Nephron (organoid): Measurements from ENCODE around the gene PGAM4.

Source experiments
- H3K27ac Mint-ChIP-seq, 3 experiments: 2 replicates each; pipeline ENCODE4 v1.8.0; 2020; ENCODE audit warnings: mixed read lengths in 3 of 3, mild to moderate bottlenecking in 2 of 3, moderate library complexity in 1 of 3
- H3K27me3 Mint-ChIP-seq: 2 replicates; pipeline ENCODE4 v1.8.0; 2021; ENCODE audit warnings: low read depth, mild to moderate bottlenecking, moderate library complexity, mixed read lengths
- H3K36me3 Mint-ChIP-seq: 2 replicates; pipeline ENCODE4 v1.8.0; 2020; ENCODE audit warnings: low read depth, mixed read lengths
- H3K4me1 Mint-ChIP-seq: 2 replicates; pipeline ENCODE4 v1.8.0; 2020; ENCODE audit warnings: mixed read lengths
- H3K4me3 Mint-ChIP-seq, 3 experiments: 2 replicates each; pipeline ENCODE4 v1.8.0; 2020; ENCODE audit warnings: mild to moderate bottlenecking in 3 of 3, mixed read lengths in 3 of 3, moderate library complexity in 2 of 3
- H3K9me3 Mint-ChIP-seq: 2 replicates; pipeline ENCODE4 v1.8.0; 2020; ENCODE audit warnings: mixed read lengths
- TF ChIP-seq, protein P1 (sequence below), 3 experiments: fragments of 200-600 bp; sonication (generic); IDR thresholded peaks; one replicate each; pipeline ENCODE4 v1.5.0; 2021; ENCODE audit warnings: antibody characterized with exemption in 3 of 3; ENCODE audit not compliant: unreplicated experiment in 3 of 3

PGAM4 gene

GRCh38 chrX:77969538-77969937 lies at the start of gene PGAM4:
TSS of gene PGAM4 (minus strand) at chrX:77969638. CDS start at chrX:77969638, 0 bp downstream.
- H3K4me1 Mint-ChIP-seq, result no peaks in the 10 kb centered on the region
- no peak within 1 kb of the TSS for H3K4me3 Mint-ChIP-seq
- H3K27me3 Mint-ChIP-seq, result peaks cover 3% of the 10 kb centered on the region
- peaks cover 17% of the 10 kb centered on the region for H3K36me3 Mint-ChIP-seq
- no peak within 1 kb of the TSS for H3K27ac Mint-ChIP-seq
- peaks cover 13% of the 10 kb centered on the region for H3K9me3 Mint-ChIP-seq
- TF ChIP-seq, protein P1, sequence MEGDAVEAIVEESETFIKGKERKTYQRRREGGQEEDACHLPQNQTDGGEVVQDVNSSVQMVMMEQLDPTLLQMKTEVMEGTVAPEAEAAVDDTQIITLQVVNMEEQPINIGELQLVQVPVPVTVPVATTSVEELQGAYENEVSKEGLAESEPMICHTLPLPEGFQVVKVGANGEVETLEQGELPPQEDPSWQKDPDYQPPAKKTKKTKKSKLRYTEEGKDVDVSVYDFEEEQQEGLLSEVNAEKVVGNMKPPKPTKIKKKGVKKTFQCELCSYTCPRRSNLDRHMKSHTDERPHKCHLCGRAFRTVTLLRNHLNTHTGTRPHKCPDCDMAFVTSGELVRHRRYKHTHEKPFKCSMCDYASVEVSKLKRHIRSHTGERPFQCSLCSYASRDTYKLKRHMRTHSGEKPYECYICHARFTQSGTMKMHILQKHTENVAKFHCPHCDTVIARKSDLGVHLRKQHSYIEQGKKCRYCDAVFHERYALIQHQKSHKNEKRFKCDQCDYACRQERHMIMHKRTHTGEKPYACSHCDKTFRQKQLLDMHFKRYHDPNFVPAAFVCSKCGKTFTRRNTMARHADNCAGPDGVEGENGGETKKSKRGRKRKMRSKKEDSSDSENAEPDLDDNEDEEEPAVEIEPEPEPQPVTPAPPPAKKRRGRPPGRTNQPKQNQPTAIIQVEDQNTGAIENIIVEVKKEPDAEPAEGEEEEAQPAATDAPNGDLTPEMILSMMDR (IDR thresholded peaks at IDR 0.05; ENCODE audit: unreplicated experiment in 3 of 3), result no peak

- H3K4me1 Mint-ChIP-seq, result no peaks in the 10 kb centered on the region
- no peak overlapping the region for H3K27ac Mint-ChIP-seq
- no peak overlapping the region for H3K4me3 Mint-ChIP-seq
- H3K36me3 Mint-ChIP-seq, result peaks cover 14% of the 10 kb centered on the region
- TF ChIP-seq, protein P1 (IDR thresholded peaks at IDR 0.05; ENCODE audit: unreplicated experiment in 3 of 3), result no peak
- H3K9me3 Mint-ChIP-seq, result peaks cover 6% of the 10 kb centered on the region
- no peaks in the 10 kb centered on the region for H3K27me3 Mint-ChIP-seq
Observed at GRCh38 chrX:78011846-78012245, 42.4 kb upstream of the PGAM4 start.

- H3K36me3 Mint-ChIP-seq, result no peaks in the 10 kb centered on the region
- H3K27me3 Mint-ChIP-seq, result no peaks in the 10 kb centered on the region
- H3K9me3 Mint-ChIP-seq, result no peaks in the 10 kb centered on the region
- TF ChIP-seq, protein P1 (IDR thresholded peaks at IDR 0.05; ENCODE audit: unreplicated experiment in 3 of 3), result no peak
- H3K4me1 Mint-ChIP-seq, result no peaks in the 10 kb centered on the region
- H3K27ac Mint-ChIP-seq, result no peak overlapping the region
- H3K4me3 Mint-ChIP-seq, result no peak overlapping the region
Observed at GRCh38 chrX:77979870-77980269, 10.4 kb upstream of the PGAM4 start.

DNA sequence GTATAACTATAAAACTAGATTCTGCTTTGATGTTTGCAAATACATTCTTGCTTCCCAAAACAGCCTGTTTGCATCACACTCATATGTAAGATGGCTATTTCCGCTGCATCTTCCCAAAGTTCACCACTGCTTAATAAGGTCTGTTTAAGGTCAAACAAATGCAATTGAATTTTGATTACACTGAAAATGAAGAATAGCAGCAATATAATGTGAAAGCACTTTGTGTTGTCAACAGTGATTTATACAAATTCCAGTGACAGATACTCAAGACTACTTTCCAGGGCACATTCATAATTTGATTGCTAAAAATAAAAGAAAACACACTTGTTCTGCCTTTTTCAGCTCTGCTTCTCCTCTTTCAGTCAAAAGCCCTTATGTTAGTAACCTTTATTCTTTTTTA lies 8.1 kb upstream of the PGAM4 start:
- Mint-ChIP-seq H3K4me3 (no peak overlapping the region), H3K27ac (peak overlapping the region in 1 of 3 experiments; percentile 17), H3K9me3 (no peaks in the 10 kb centered on the region), H3K4me1 (no peaks in the 10 kb centered on the region), H3K27me3 (no peaks in the 10 kb centered on the region), H3K36me3 (no peaks in the 10 kb centered on the region)
- TF ChIP-seq, protein P1 (IDR thresholded peaks at IDR 0.05; ENCODE audit: unreplicated experiment in 3 of 3), result no peak

DNA sequence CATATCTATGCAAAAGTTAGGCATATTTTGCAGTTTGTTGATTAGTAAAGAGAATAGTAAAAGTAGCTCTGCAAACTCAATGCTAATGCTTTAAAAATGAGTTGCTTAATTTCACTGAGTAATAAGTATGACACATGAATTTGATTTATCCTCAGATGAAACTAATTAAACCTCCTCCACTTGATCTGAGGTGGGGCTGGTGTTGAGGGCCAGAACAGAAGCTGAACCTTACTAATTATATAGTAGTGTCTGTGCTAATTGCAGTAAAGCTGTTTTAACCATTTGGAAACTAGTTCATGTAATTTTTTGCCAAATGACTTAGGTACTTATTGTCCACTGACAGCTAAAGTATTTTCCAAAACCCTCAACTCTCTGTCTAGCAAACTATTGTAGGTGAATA lies 7.7 kb upstream of the PGAM4 start:
- peak overlapping the region in 1 of 3 experiments; percentile 17 for H3K27ac Mint-ChIP-seq
- H3K9me3 Mint-ChIP-seq, result no peaks in the 10 kb centered on the region
- peaks cover 2% of the 10 kb centered on the region for H3K27me3 Mint-ChIP-seq
- H3K4me3 Mint-ChIP-seq, result no peak overlapping the region
- H3K36me3 Mint-ChIP-seq, result no peaks in the 10 kb centered on the region
- TF ChIP-seq, protein P1 (IDR thresholded peaks at IDR 0.05; ENCODE audit: unreplicated experiment in 3 of 3), result no peak
- no peaks in the 10 kb centered on the region for H3K4me1 Mint-ChIP-seq

DNA sequence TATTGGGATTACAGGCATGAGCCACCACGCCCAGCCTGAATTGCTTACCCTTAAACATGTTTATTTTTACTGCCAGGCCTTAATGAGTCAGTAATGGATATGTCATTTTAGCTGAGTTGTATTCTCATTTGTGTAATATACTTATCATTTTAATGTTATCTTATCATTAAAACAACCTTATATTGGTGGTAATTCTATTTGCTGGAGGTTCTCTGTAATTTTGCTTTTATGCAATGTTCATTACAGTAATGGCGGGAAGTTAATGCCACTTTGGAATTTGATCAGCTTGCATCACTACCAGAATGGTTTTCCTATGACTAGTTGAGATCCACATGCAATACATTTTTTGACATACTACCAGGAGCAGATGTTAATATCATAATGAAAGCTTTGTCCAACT lies 6.3 kb upstream of the PGAM4 start:
- H3K4me3 Mint-ChIP-seq, result no peak overlapping the region
- H3K9me3 Mint-ChIP-seq, result no peaks in the 10 kb centered on the region
- peaks cover 3% of the 10 kb centered on the region for H3K27me3 Mint-ChIP-seq
- TF ChIP-seq, protein P1 (IDR thresholded peaks at IDR 0.05; ENCODE audit: unreplicated experiment in 3 of 3), result no peak
- H3K4me1 Mint-ChIP-seq, result no peaks in the 10 kb centered on the region
- no peak overlapping the region for H3K27ac Mint-ChIP-seq
- peaks cover 1% of the 10 kb centered on the region for H3K36me3 Mint-ChIP-seq
